ENCODE data around the gene CTNND2.

CTNND2 gene

GRCh38 chr5:10974850-10975249 is 929.4 kb downstream of the CTNND2 start:
- Histone ChIP-seq H3K4me3 (ENCODE audit: low read depth, low read length) (no peak overlapping the region), H3K27me3 (ENCODE audit: insufficient read depth, low read length) (no peaks in the 10 kb centered on the region), H4K91ac (ENCODE audit: low read depth, low read length) (no peak overlapping the region), H4K12ac (ENCODE audit: low read depth, low read length) (no peak overlapping the region), H3K4me1 (ENCODE audit: control insufficient read depth in 1 of 2, insufficient read depth in 2 of 2, low read length in 2 of 2) (no peaks in the 10 kb centered on the region), H3K79me1 (ENCODE audit: low read length) (no peaks in the 10 kb centered on the region), H3K9ac (ENCODE audit: low read length) (no peak overlapping the region), H3K27ac (ENCODE audit: low read depth, low read length) (no peak overlapping the region), H3K9me3 (ENCODE audit: insufficient read depth, low read depth, low read length) (no peaks in the 10 kb centered on the region), H3K23ac (ENCODE audit: low read length) (no peak overlapping the region), H2BK120ac (ENCODE audit: insufficient read depth, low read length, poor library complexity) (no peak overlapping the region), H4K8ac (ENCODE audit: low read depth, low read length) (no peak overlapping the region), H2BK5ac (ENCODE audit: low read depth, low read length, poor library complexity) (no peak overlapping the region), H2BK12ac (ENCODE audit: low read length) (no peak overlapping the region), H3K4ac (ENCODE audit: low read depth, low read length) (no peak overlapping the region), H2AFZ (ENCODE audit: insufficient read depth, low read length, poor library complexity) (no peak overlapping the region), H2AK5ac (ENCODE audit: low read length) (no peak overlapping the region), H3K36me3 (ENCODE audit: control insufficient read depth in 1 of 2, insufficient read depth in 2 of 2, low read length in 2 of 2) (no peaks in the 10 kb centered on the region), H3K14ac (ENCODE audit: low read length) (no peak overlapping the region), H3K79me2 (ENCODE audit: control insufficient read depth, insufficient read depth, low read length, poor library complexity) (no peaks in the 10 kb centered on the region), H3K4me2 (ENCODE audit: low read length) (no peak overlapping the region), H3K18ac (ENCODE audit: low read length) (no peak overlapping the region)
- DNase-seq: no peak
- WGBS (ENCODE audit: extremely low coverage, insufficient coverage, insufficient read length): no CpG with 5 or more reads among the region's 2 CpGs

DNA sequence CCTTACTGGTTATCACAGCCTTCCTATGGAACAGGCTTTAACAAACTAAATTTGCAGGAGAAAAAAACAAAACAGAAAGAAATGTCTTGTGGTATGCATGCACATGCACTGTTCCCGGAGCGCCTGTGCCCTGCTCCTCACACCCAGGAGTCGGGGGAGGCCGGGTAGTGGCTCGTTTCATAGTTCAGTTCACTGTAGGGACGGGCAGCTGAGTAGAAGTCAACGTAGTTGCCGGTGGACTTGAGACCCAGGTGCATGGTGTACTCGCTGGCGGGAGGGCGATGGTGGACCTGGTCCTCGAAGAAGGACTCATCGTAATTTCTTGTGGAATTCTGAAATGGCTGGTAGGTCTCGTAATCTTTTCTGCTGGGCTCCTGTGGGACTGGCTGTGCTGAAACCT is 930.9 kb downstream of the CTNND2 start:
- H3K79me1 ChIP-seq (ENCODE audit: low read length): no peaks in the 10 kb centered on the region
- no peaks in the 10 kb centered on the region for H3K4me1 ChIP-seq (ENCODE audit: control insufficient read depth in 1 of 2, insufficient read depth in 2 of 2, low read length in 2 of 2)
- DNase-seq: no peak
- H2BK120ac ChIP-seq (ENCODE audit: insufficient read depth, low read length, poor library complexity): no peak overlapping the region
- H3K27ac ChIP-seq (ENCODE audit: low read depth, low read length): no peak overlapping the region
- no peak overlapping the region for H4K8ac ChIP-seq (ENCODE audit: low read depth, low read length)
- H3K4me2 ChIP-seq (ENCODE audit: low read length): no peak overlapping the region
- H3K9me3 ChIP-seq (ENCODE audit: insufficient read depth, low read depth, low read length): no peaks in the 10 kb centered on the region
- no peak overlapping the region for H2AFZ ChIP-seq (ENCODE audit: insufficient read depth, low read length, poor library complexity)
- H4K12ac ChIP-seq (ENCODE audit: low read depth, low read length): no peak overlapping the region
- H2BK12ac ChIP-seq (ENCODE audit: low read length): no peak overlapping the region
- H3K4me3 ChIP-seq (ENCODE audit: low read depth, low read length): no peak overlapping the region
- no peaks in the 10 kb centered on the region for H3K36me3 ChIP-seq (ENCODE audit: control insufficient read depth in 1 of 2, insufficient read depth in 2 of 2, low read length in 2 of 2)
- no peak overlapping the region for H3K4ac ChIP-seq (ENCODE audit: low read depth, low read length)
- no peak overlapping the region for H2AK5ac ChIP-seq (ENCODE audit: low read length)
- no peak overlapping the region for H3K18ac ChIP-seq (ENCODE audit: low read length)
- no peaks in the 10 kb centered on the region for H3K27me3 ChIP-seq (ENCODE audit: insufficient read depth, low read length)
- H4K91ac ChIP-seq (ENCODE audit: low read depth, low read length): no peak overlapping the region
- no CpG with 5 or more reads among the region's 14 CpGs for WGBS (ENCODE audit: extremely low coverage, insufficient coverage, insufficient read length)
- H3K79me2 ChIP-seq (ENCODE audit: control insufficient read depth, insufficient read depth, low read length, poor library complexity): no peaks in the 10 kb centered on the region
- no peak overlapping the region for H3K14ac ChIP-seq (ENCODE audit: low read length)
- no peak overlapping the region for H3K23ac ChIP-seq (ENCODE audit: low read length)
- no peak overlapping the region for H3K9ac ChIP-seq (ENCODE audit: low read length)
- H2BK5ac ChIP-seq (ENCODE audit: low read depth, low read length, poor library complexity): no peak overlapping the region

DNA sequence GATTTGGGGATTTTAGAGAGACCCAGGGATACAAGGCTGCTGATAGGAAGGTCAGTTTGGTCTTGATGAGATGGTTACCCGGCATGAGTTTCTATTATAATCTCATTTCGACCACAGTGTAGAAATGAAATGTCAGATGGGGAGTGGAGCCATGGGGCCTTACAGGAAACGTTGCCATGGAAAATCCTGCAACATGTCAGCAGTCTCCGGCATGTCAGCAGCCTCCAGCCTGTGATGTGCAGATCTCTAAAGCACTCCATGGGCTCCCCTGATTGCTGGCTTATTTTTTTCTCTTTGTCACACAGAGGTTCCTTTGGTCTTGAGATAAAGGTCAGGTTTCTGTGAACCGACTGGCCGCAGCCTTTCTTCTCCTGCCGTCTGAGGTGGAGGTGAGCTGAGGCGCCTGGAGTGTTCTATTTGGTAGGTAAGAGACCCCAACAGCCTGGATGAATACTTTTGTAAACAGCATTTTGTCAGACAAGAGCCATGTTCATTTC is 934.5 kb downstream of the CTNND2 start:
- no peaks in the 10 kb centered on the region for H3K4me1 ChIP-seq (ENCODE audit: control insufficient read depth in 1 of 2, insufficient read depth in 2 of 2, low read length in 2 of 2)
- no peak overlapping the region for H3K27ac ChIP-seq (ENCODE audit: low read depth, low read length)
- no peak overlapping the region for H2BK5ac ChIP-seq (ENCODE audit: low read depth, low read length, poor library complexity)
- no peak overlapping the region for H2BK120ac ChIP-seq (ENCODE audit: insufficient read depth, low read length, poor library complexity)
- no peaks in the 10 kb centered on the region for H3K27me3 ChIP-seq (ENCODE audit: insufficient read depth, low read length)
- no peaks in the 10 kb centered on the region for H3K79me1 ChIP-seq (ENCODE audit: low read length)
- H3K14ac ChIP-seq (ENCODE audit: low read length): no peak overlapping the region
- no peak overlapping the region for H2AK5ac ChIP-seq (ENCODE audit: low read length)
- no peak overlapping the region for H3K4me2 ChIP-seq (ENCODE audit: low read length)
- H3K23ac ChIP-seq (ENCODE audit: low read length): no peak overlapping the region
- H4K8ac ChIP-seq (ENCODE audit: low read depth, low read length): no peak overlapping the region
- H3K79me2 ChIP-seq (ENCODE audit: control insufficient read depth, insufficient read depth, low read length, poor library complexity): no peaks in the 10 kb centered on the region
- no peak overlapping the region for H3K4me3 ChIP-seq (ENCODE audit: low read depth, low read length)
- no peak overlapping the region for H3K4ac ChIP-seq (ENCODE audit: low read depth, low read length)
- H3K36me3 ChIP-seq (ENCODE audit: control insufficient read depth in 1 of 2, insufficient read depth in 2 of 2, low read length in 2 of 2): no peaks in the 10 kb centered on the region
- H4K12ac ChIP-seq (ENCODE audit: low read depth, low read length): no peak overlapping the region
- no peak overlapping the region for H2BK12ac ChIP-seq (ENCODE audit: low read length)
- H2AFZ ChIP-seq (ENCODE audit: insufficient read depth, low read length, poor library complexity): no peak overlapping the region
- WGBS (ENCODE audit: extremely low coverage, insufficient coverage, insufficient read length): no CpG with 5 or more reads among the region's 8 CpGs
- no peak overlapping the region for H4K91ac ChIP-seq (ENCODE audit: low read depth, low read length)
- no peak for DNase-seq
- no peak overlapping the region for H3K18ac ChIP-seq (ENCODE audit: low read length)
- no peaks in the 10 kb centered on the region for H3K9me3 ChIP-seq (ENCODE audit: insufficient read depth, low read depth, low read length)
- no peak overlapping the region for H3K9ac ChIP-seq (ENCODE audit: low read length)

DNA sequence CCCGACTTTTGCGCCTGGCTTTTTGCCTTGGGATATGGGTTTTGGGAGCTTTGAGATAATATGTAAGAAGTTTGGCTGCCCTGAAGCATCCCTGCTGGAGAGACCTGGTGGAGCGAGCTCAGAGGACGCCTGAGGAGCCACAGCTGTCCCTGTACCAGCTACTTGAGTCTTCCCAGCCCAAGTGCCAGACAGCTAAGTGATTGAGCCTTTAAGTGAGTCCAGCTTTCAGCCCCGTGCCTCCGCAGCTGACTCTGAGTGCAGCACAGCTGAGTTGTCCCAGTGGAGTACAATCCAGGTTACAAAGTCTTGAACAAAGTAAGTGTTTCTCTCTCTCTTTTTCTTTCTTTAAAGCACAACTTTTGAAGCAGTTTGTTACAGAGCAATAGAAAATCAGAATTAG is 939.4 kb downstream of the CTNND2 start:
- Histone ChIP-seq H2AK5ac (ENCODE audit: low read length) (no peak overlapping the region), H4K91ac (ENCODE audit: low read depth, low read length) (no peak overlapping the region), H3K4ac (ENCODE audit: low read depth, low read length) (no peak overlapping the region), H3K79me2 (ENCODE audit: control insufficient read depth, insufficient read depth, low read length, poor library complexity) (no peaks in the 10 kb centered on the region), H2BK5ac (ENCODE audit: low read depth, low read length, poor library complexity) (no peak overlapping the region), H3K18ac (ENCODE audit: low read length) (no peak overlapping the region), H3K4me3 (ENCODE audit: low read depth, low read length) (no peak overlapping the region), H3K27me3 (ENCODE audit: insufficient read depth, low read length) (no peaks in the 10 kb centered on the region), H2BK120ac (ENCODE audit: insufficient read depth, low read length, poor library complexity) (no peak overlapping the region), H4K8ac (ENCODE audit: low read depth, low read length) (no peak overlapping the region), H2BK12ac (ENCODE audit: low read length) (no peak overlapping the region), H3K36me3 (ENCODE audit: control insufficient read depth in 1 of 2, insufficient read depth in 2 of 2, low read length in 2 of 2) (no peaks in the 10 kb centered on the region), H4K12ac (ENCODE audit: low read depth, low read length) (no peak overlapping the region), H3K27ac (ENCODE audit: low read depth, low read length) (no peak overlapping the region), H3K4me1 (ENCODE audit: control insufficient read depth in 1 of 2, insufficient read depth in 2 of 2, low read length in 2 of 2) (no peaks in the 10 kb centered on the region), H3K9ac (ENCODE audit: low read length) (no peak overlapping the region), H3K14ac (ENCODE audit: low read length) (no peak overlapping the region), H2AFZ (ENCODE audit: insufficient read depth, low read length, poor library complexity) (no peak overlapping the region), H3K23ac (ENCODE audit: low read length) (no peak overlapping the region), H3K79me1 (ENCODE audit: low read length) (no peaks in the 10 kb centered on the region), H3K4me2 (ENCODE audit: low read length) (no peak overlapping the region), H3K9me3 (ENCODE audit: insufficient read depth, low read depth, low read length) (no peaks in the 10 kb centered on the region)
- WGBS (ENCODE audit: extremely low coverage, insufficient coverage, insufficient read length): no CpG with 5 or more reads among the region's 6 CpGs
- no peak for DNase-seq
